Activated T-helper 2 cell treated with anti-CD3 and anti-CD28 coated beads, Interferon-gamma antibody, Interleukin-2, Interleukin-4, amounts not matched to agents 10 μg/mL and 5 μg/mL and 100 μg/mL, durations not matched to agents 14 hours and 24 hours and 36 hours (primary cell): ENCODE results near the gene GALNT6. TPM values are rescaled to one million over a fixed set of nuclear protein-coding genes. Genes with fewer than 3 reads are reported as not detected.

Source experiments
- DNase-seq: peaks from one replicate; pipeline ENCODE4 v3.0.0; 2021; ENCODE audit warnings: low spot score
- H3K27ac Mint-ChIP-seq: one replicate; pipeline ENCODE4 v1.8.0; 2021; ENCODE audit warnings: mixed read lengths
- H3K27me3 Mint-ChIP-seq: one replicate; pipeline ENCODE4 v1.8.0; 2021; ENCODE audit warnings: low read depth, mixed read lengths
- H3K36me3 Mint-ChIP-seq: one replicate; pipeline ENCODE4 v1.8.0; 2021; ENCODE audit warnings: low read depth, mixed read lengths
- H3K4me1 Mint-ChIP-seq: one replicate; pipeline ENCODE4 v1.8.0; 2021; ENCODE audit warnings: low read depth, mixed read lengths
- H3K4me3 Mint-ChIP-seq: one replicate; pipeline ENCODE4 v1.8.0; 2021; ENCODE audit warnings: low read depth, mild to moderate bottlenecking, moderate library complexity, mixed read lengths
- H3K9me3 Mint-ChIP-seq: one replicate; pipeline ENCODE4 v1.8.0; 2021; ENCODE audit warnings: mixed read lengths
- intact Hi-C: fragments of 100-400 bp; cut with micrococcal nuclease; formaldehyde crosslinking; loops from one replicate; pipeline ENCODE4 v1.15.1; 2023
- total RNA-seq: library from RNA; stranded (reverse); gene quantifications from 2 replicates; pipeline ENCODE4 v1.2.3, GENCODE V29; 2022

The GALNT6 gene
- total RNA-seq, 1 donor from 2014 or later = 19.9 TPM

GRCh38 chr12:51388069-51388799, 3.0 kb downstream of the GALNT6 start:
- Mint-ChIP-seq H3K4me1 (peaks cover 58% of the 10 kb centered on the region), H3K27me3 (no peaks in the 10 kb centered on the region), H3K9me3 (no peaks in the 10 kb centered on the region), H3K36me3 (peaks cover 6% of the 10 kb centered on the region), H3K27ac (no peak overlapping the region), H3K4me3 (no peak overlapping the region)
- no peak for DNase-seq
- intact Hi-C loops = no loop called here

- no peaks in the 10 kb centered on the region for H3K27me3 Mint-ChIP-seq
- intact Hi-C loops = no loop called here
- H3K4me3 Mint-ChIP-seq = no peak overlapping the region
- no peak overlapping the region for H3K27ac Mint-ChIP-seq
- no peak for DNase-seq
- H3K9me3 Mint-ChIP-seq = no peaks in the 10 kb centered on the region
- peaks cover 19% of the 10 kb centered on the region for H3K36me3 Mint-ChIP-seq
- H3K4me1 Mint-ChIP-seq = peaks cover 63% of the 10 kb centered on the region
These were observed 4.9 kb downstream of the GALNT6 start for GRCh38 chr12:51386351-51386750.

GRCh38 chr12:51383269-51383905, 7.8 kb downstream of the GALNT6 start:
- Mint-ChIP-seq H3K4me1 (peaks cover 43% of the 10 kb centered on the region), H3K36me3 (peaks cover 42% of the 10 kb centered on the region), H3K27ac (no peak overlapping the region), H3K27me3 (no peaks in the 10 kb centered on the region), H3K4me3 (no peak overlapping the region), H3K9me3 (no peaks in the 10 kb centered on the region)
- intact Hi-C loops = no loop called here
- no peak for DNase-seq

GRCh38 chr12:51382173-51382572, 9.0 kb downstream of the GALNT6 start:
- intact Hi-C loops = no loop called here
- Mint-ChIP-seq H3K36me3 (peaks cover 52% of the 10 kb centered on the region), H3K27me3 (no peaks in the 10 kb centered on the region), H3K4me3 (no peak overlapping the region), H3K9me3 (no peaks in the 10 kb centered on the region), H3K4me1 (peaks cover 36% of the 10 kb centered on the region), H3K27ac (no peak overlapping the region)
- DNase-seq = no peak

GRCh38 chr12:51381226-51382079, 9.8 kb downstream of the GALNT6 start:
- no peak for DNase-seq
- Mint-ChIP-seq H3K9me3 (no peaks in the 10 kb centered on the region), H3K36me3 (peaks cover 59% of the 10 kb centered on the region), H3K27me3 (no peaks in the 10 kb centered on the region), H3K27ac (no peak overlapping the region), H3K4me3 (no peak overlapping the region), H3K4me1 (peaks cover 32% of the 10 kb centered on the region)
- intact Hi-C loops = no loop called here

- Mint-ChIP-seq H3K4me1 (peaks cover 32% of the 10 kb centered on the region), H3K27ac (no peak overlapping the region), H3K27me3 (no peaks in the 10 kb centered on the region), H3K9me3 (no peaks in the 10 kb centered on the region), H3K36me3 (peaks cover 65% of the 10 kb centered on the region), H3K4me3 (no peak overlapping the region)
- intact Hi-C loops = no loop called here
- no peak for DNase-seq
These were observed 11.6 kb downstream of the GALNT6 start for GRCh38 chr12:51379571-51379970.

- H3K27ac Mint-ChIP-seq = no peak overlapping the region
- DNase-seq = no peak
- H3K36me3 Mint-ChIP-seq = peaks cover 68% of the 10 kb centered on the region
These were observed 12.5 kb downstream of the GALNT6 start for GRCh38 chr12:51378749-51379148.

GRCh38 chr12:51377099-51377984, 13.9 kb downstream of the GALNT6 start:
- Mint-ChIP-seq H3K4me3 (no peak overlapping the region), H3K27ac (no peak overlapping the region), H3K27me3 (no peaks in the 10 kb centered on the region), H3K9me3 (no peaks in the 10 kb centered on the region), H3K36me3 (peaks cover 76% of the 10 kb centered on the region), H3K4me1 (peaks cover 28% of the 10 kb centered on the region)
- DNase-seq = no peak
- intact Hi-C loops = no loop called here

More at GRCh38 chr12:51378749-51379148, 12.5 kb downstream of the GALNT6 start:
- Mint-ChIP-seq H3K27me3 (no peaks in the 10 kb centered on the region), H3K4me1 (peaks cover 28% of the 10 kb centered on the region), H3K4me3 (no peak overlapping the region), H3K9me3 (no peaks in the 10 kb centered on the region)
- intact Hi-C loops = no loop called here

- intact Hi-C loops = no loop called here
- DNase-seq = no peak
- Mint-ChIP-seq H3K27me3 (no peaks in the 10 kb centered on the region), H3K4me3 (no peak overlapping the region), H3K9me3 (no peaks in the 10 kb centered on the region), H3K36me3 (peaks cover 72% of the 10 kb centered on the region), H3K27ac (peak overlapping the region; percentile 11), H3K4me1 (peaks cover 41% of the 10 kb centered on the region)
These were observed 16.4 kb downstream of the GALNT6 start for GRCh38 chr12:51374856-51375255.

- no peak overlapping the region for H3K27ac Mint-ChIP-seq
- no peak for DNase-seq
- peaks cover 46% of the 10 kb centered on the region for H3K4me1 Mint-ChIP-seq
- H3K36me3 Mint-ChIP-seq = peaks cover 71% of the 10 kb centered on the region
- H3K9me3 Mint-ChIP-seq = no peaks in the 10 kb centered on the region
- intact Hi-C loops = no loop called here
- no peaks in the 10 kb centered on the region for H3K27me3 Mint-ChIP-seq
- H3K4me3 Mint-ChIP-seq = no peak overlapping the region
These were observed 16.8 kb downstream of the GALNT6 start for GRCh38 chr12:51374361-51374760.

GRCh38 chr12:51373187-51373586, 18.0 kb downstream of the GALNT6 start:
- H3K4me3 Mint-ChIP-seq = no peak overlapping the region
- H3K9me3 Mint-ChIP-seq = no peaks in the 10 kb centered on the region
- no peaks in the 10 kb centered on the region for H3K27me3 Mint-ChIP-seq
- DNase-seq = no peak
- peaks cover 51% of the 10 kb centered on the region for H3K4me1 Mint-ChIP-seq
- H3K36me3 Mint-ChIP-seq = peaks cover 65% of the 10 kb centered on the region
- no peak overlapping the region for H3K27ac Mint-ChIP-seq
- intact Hi-C loops = no loop called here

- intact Hi-C loops = no loop called here
- Mint-ChIP-seq H3K27me3 (no peaks in the 10 kb centered on the region), H3K9me3 (no peaks in the 10 kb centered on the region), H3K4me1 (peaks cover 59% of the 10 kb centered on the region), H3K27ac (no peak overlapping the region), H3K4me3 (no peak overlapping the region), H3K36me3 (peaks cover 60% of the 10 kb centered on the region)
- no peak for DNase-seq
These were observed 19.2 kb downstream of the GALNT6 start for GRCh38 chr12:51372021-51372420.
